ENCODE results near the gene SETMAR. TPM values are rescaled to one million over a fixed set of nuclear protein-coding genes. Genes with fewer than 3 reads are reported as not detected.

Gene SETMAR
- total and polyA plus RNA-seq, 11 donors = 6.2 to 20.2 (median 13.8) TPM

DNA sequence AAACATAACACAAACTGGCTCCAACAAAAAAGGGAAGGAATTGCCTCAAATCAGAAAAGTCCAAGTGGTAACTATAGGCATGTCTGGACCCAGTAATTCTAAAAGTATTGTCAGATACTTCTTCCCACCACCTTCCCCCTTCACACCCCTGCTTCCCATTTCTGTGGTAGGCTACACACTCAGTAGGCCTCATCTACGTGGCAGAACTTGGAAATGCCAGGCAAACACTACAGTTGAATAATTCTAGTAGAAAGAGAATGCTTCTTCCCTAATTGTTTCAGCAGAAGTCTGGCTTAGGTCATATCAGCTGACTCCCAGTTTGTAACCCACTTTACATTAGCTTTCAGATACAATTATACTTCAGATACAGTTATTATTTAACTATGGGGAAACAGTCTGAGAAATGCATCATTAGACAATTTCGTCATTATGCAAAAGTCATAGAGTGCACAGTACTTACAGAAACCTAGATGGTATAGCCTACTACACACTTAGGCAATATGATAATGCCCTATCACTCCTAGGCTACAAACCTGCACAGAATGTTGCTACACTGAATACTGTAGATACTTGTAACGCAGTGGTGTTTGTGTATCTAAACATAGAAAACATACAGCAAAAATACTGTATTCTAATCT is 6.4 kb downstream of the SETMAR start:
- Histone ChIP-seq H3K27ac (no peak overlapping the region), H3K4me3 (no peak overlapping the region), H3K9me3 (no peaks in the 10 kb centered on the region), H3K4me1 (peaks cover 0 to 49% (median 36%) of the 10 kb centered on the region in 12 donors), H3K36me3 (peaks cover 0 to 19% (median 14%) of the 10 kb centered on the region in 9 donors), H3K27me3 (no peaks in the 10 kb centered on the region)
- DNase-seq (no peak), ATAC-seq (no peak)
- TF ChIP-seq POLR2A (IDR thresholded peaks at IDR 0.05) = no peak
- no peak for TF ChIP-seq CTCF (IDR thresholded peaks at IDR 0.05)
- 52 to 83% (median 74%) methylated on average over 3 of the region's 3 CpGs for WGBS, 4 donors
- intact Hi-C loops (cut with DNase I) = no loop called here

DNA sequence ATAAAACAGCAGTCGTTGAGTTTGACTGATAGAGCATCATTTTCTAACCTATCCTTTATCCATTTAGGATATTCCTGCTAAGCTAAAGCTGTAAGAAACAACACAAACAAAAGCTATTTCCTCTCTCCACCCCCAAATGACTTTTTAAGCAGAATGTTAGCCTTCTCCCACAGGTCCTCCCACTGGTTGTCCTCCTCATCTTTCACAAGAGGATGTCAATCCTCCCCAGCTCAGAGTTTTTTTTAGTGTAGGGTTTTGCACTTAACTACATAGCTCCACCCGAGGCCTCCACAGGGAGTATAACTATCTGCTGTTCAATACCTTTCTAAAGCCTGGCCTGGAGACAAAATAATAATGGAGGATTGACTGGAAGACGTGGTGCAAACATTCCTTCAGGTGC is 7.8 kb downstream of the SETMAR start:
- H3K27me3 ChIP-seq = no peaks in the 10 kb centered on the region
- H3K27ac ChIP-seq = no peak overlapping the region
- TF ChIP-seq POLR2A (IDR thresholded peaks at IDR 0.05) (no peak), CTCF (IDR thresholded peaks at IDR 0.05) (no peak)
- H3K36me3 ChIP-seq = peaks cover 0 to 32% (median 19%) of the 10 kb centered on the region in 9 donors
- ATAC-seq = peak in 1 of 4 donors; percentile 36
- no peak for DNase-seq
- no peak overlapping the region for H3K4me3 ChIP-seq
- intact Hi-C loops (cut with DNase I) = no loop called here
- H3K4me1 ChIP-seq = peaks cover 0 to 37% (median 23%) of the 10 kb centered on the region in 12 donors
- H3K9me3 ChIP-seq = no peaks in the 10 kb centered on the region
- 41 to 45% (median 44%) methylated on average over 3 of the region's 3 CpGs for WGBS, 4 donors

DNA sequence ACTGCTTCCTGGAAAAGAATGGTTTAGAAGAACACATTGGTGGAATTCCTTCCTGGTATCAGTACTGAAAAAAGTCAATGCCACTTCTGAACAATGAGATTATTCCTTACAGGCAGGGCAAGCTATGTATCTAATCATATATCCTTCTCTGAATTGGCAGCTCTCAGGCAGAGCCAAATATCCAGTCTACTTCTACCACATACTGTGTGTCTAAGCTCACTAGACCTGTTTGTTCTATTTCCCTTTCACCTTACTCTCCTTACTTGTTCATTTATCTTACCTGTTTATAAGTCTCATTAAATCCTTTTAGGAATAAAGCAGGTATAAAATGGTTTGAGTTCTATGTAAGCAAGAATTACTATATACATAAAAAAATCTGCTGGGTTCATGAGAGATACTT is 8.3 kb downstream of the SETMAR start:
- intact Hi-C loops (cut with DNase I) = no loop called here
- peaks cover 0 to 38% (median 23%) of the 10 kb centered on the region in 9 donors for H3K36me3 ChIP-seq

More for the DNA sequence above, 8.3 kb downstream of the SETMAR start:
- Histone ChIP-seq H3K4me1 (peaks cover 0 to 32% (median 17%) of the 10 kb centered on the region in 12 donors), H3K4me3 (no peak overlapping the region), H3K9me3 (no peaks in the 10 kb centered on the region), H3K27me3 (no peaks in the 10 kb centered on the region), H3K27ac (no peak overlapping the region)
- TF ChIP-seq POLR2A (IDR thresholded peaks at IDR 0.05) = no peak
- no peak for TF ChIP-seq CTCF (IDR thresholded peaks at IDR 0.05)
- ATAC-seq = no peak
- DNase-seq = no peak

Measured in heart left ventricle (tissue), 16 donors.